ENCODE results near the gene KLF13. TPM values are rescaled to one million over a fixed set of nuclear protein-coding genes. Genes with fewer than 3 reads are reported as not detected.

Gene KLF13
- total and polyA plus RNA-seq, 2 donors (not counting 1 experiment from before 2014, with no cell fraction given) = 65.5 to 140 TPM

GRCh38 chr15:31402511-31403056, 75.9 kb downstream of the KLF13 start:
- DNase-seq = no peak
- Histone ChIP-seq H3K4me3 (ENCODE audit: control extremely low read depth in 1 of 5, extremely low read depth in 1 of 5, insufficient read depth in 1 of 5, low read depth in 2 of 5, low read length in 4 of 5) (no peak overlapping the region), H4K20me1 (ENCODE audit: control insufficient read depth, insufficient read depth, low read length, poor library complexity, severe bottlenecking) (no peaks in the 10 kb centered on the region), H2AFZ (ENCODE audit: insufficient read depth, low read depth, low read length, poor library complexity, severe bottlenecking) (no peak overlapping the region), H3K4me2 (replicated peaks; ENCODE audit: low read depth, low read length, poor library complexity, severe bottlenecking) (no peak overlapping the region), H3K27me3 (replicated peaks in 1 of 4; ENCODE audit: control extremely low read depth in 1 of 4, control insufficient read depth in 3 of 4, insufficient read depth in 4 of 4, low read length in 3 of 4) (no peaks in the 10 kb centered on the region), H3K79me2 (ENCODE audit: control insufficient read depth, insufficient read depth, low read length) (no peaks in the 10 kb centered on the region), H3K27ac (ENCODE audit: low read length in 2 of 2) (no peak overlapping the region), H3K9ac (ENCODE audit: low read length) (no peak overlapping the region), H3K4me1 (ENCODE audit: control insufficient read depth in 2 of 2, insufficient read depth in 2 of 2, low read length in 2 of 2) (peaks cover 21% of the 10 kb centered on the region in 2 donors), H3K36me3 (replicated peaks in 1 of 2; ENCODE audit: control extremely low read depth in 1 of 2, control insufficient read depth in 1 of 2, extremely low read depth in 1 of 2, insufficient read depth in 2 of 2, low read length in 1 of 2) (no peaks in the 10 kb centered on the region), H3K9me3 (ENCODE audit: control extremely low read depth in 1 of 3, control insufficient read depth in 2 of 3, insufficient read depth in 1 of 3, low read length in 2 of 3) (peaks cover 0 to 10% (median 0%) of the 10 kb centered on the region in 3 donors)
- Mint-ChIP-seq H3K9me3 (ENCODE audit: insufficient read depth) (no peaks in the 10 kb centered on the region), H3K4me3 (no peak overlapping the region), H3K27ac (no peak overlapping the region), H3K4me1 (peaks cover 19% of the 10 kb centered on the region), H3K27me3 (no peaks in the 10 kb centered on the region)
- ATAC-seq (ENCODE audit: low read depth) = no peak
- 96% methylated on average over 13 of the region's 13 CpGs for WGBS (ENCODE audit: insufficient coverage)
- intact Hi-C loops (cut with micrococcal nuclease) = no loop called here
- TF ChIP-seq EZH2 (IDR thresholded peaks at IDR 0.05; ENCODE audit: borderline replicate concordance, insufficient read depth, low read depth, low read length, poor library complexity, severe bottlenecking) = no peak
- TF ChIP-seq, protein P1, sequence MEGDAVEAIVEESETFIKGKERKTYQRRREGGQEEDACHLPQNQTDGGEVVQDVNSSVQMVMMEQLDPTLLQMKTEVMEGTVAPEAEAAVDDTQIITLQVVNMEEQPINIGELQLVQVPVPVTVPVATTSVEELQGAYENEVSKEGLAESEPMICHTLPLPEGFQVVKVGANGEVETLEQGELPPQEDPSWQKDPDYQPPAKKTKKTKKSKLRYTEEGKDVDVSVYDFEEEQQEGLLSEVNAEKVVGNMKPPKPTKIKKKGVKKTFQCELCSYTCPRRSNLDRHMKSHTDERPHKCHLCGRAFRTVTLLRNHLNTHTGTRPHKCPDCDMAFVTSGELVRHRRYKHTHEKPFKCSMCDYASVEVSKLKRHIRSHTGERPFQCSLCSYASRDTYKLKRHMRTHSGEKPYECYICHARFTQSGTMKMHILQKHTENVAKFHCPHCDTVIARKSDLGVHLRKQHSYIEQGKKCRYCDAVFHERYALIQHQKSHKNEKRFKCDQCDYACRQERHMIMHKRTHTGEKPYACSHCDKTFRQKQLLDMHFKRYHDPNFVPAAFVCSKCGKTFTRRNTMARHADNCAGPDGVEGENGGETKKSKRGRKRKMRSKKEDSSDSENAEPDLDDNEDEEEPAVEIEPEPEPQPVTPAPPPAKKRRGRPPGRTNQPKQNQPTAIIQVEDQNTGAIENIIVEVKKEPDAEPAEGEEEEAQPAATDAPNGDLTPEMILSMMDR (IDR thresholded peaks at IDR 0.05) = no peak
- POLR2A ChIA-PET = interaction anchor here (0.9 kb wide), 1 partner anchor 187 kb away, joined by 3 read pairs; no protein-coding TSS in a partner anchor
- CTCF ChIA-PET = no interaction called here

DNA sequence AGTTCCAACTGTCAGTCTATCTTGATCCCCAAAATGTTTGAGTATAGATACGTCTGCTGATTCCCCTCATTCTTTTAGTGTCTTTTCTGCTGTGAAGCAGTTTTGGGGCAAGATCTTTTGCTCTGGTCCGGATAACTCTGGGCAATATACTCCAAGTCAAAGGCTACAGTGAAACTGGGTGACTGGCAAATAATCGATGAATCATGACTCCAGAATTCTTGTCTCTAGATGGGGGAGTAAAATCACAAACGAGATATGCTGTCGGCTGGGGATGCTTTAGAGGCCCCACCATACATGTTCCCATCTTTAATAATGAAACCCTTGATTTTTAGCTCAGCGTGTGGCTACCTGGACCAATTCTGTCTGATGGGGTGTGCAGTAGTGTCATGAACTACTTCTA, 76.5 kb downstream of the KLF13 start:
- Histone ChIP-seq H4K20me1 (ENCODE audit: control insufficient read depth, insufficient read depth, low read length, poor library complexity, severe bottlenecking) (no peaks in the 10 kb centered on the region), H3K79me2 (ENCODE audit: control insufficient read depth, insufficient read depth, low read length) (no peaks in the 10 kb centered on the region), H3K4me3 (ENCODE audit: control extremely low read depth in 1 of 5, extremely low read depth in 1 of 5, insufficient read depth in 1 of 5, low read depth in 2 of 5, low read length in 4 of 5) (no peak overlapping the region), H3K27me3 (replicated peaks in 1 of 4; ENCODE audit: control extremely low read depth in 1 of 4, control insufficient read depth in 3 of 4, insufficient read depth in 4 of 4, low read length in 3 of 4) (no peaks in the 10 kb centered on the region), H2AFZ (ENCODE audit: insufficient read depth, low read depth, low read length, poor library complexity, severe bottlenecking) (no peak overlapping the region), H3K9me3 (ENCODE audit: control extremely low read depth in 1 of 3, control insufficient read depth in 2 of 3, insufficient read depth in 1 of 3, low read length in 2 of 3) (peaks cover 0 to 10% (median 0%) of the 10 kb centered on the region in 3 donors), H3K4me1 (ENCODE audit: control insufficient read depth in 2 of 2, insufficient read depth in 2 of 2, low read length in 2 of 2) (peaks cover 20 to 21% of the 10 kb centered on the region in 2 donors), H3K4me2 (replicated peaks; ENCODE audit: low read depth, low read length, poor library complexity, severe bottlenecking) (no peak overlapping the region), H3K36me3 (replicated peaks in 1 of 2; ENCODE audit: control extremely low read depth in 1 of 2, control insufficient read depth in 1 of 2, extremely low read depth in 1 of 2, insufficient read depth in 2 of 2, low read length in 1 of 2) (no peaks in the 10 kb centered on the region), H3K27ac (ENCODE audit: low read length in 2 of 2) (no peak overlapping the region), H3K9ac (ENCODE audit: low read length) (no peak overlapping the region)
- Mint-ChIP-seq H3K4me3 (no peak overlapping the region), H3K4me1 (peaks cover 19% of the 10 kb centered on the region), H3K27me3 (no peaks in the 10 kb centered on the region), H3K9me3 (ENCODE audit: insufficient read depth) (no peaks in the 10 kb centered on the region), H3K27ac (no peak overlapping the region)
- ChIA-PET CTCF (interaction anchor here (1.3 kb wide), 1 partner anchor 86 kb away, joined by 4 read pairs; no protein-coding TSS in a partner anchor), POLR2A (interaction anchor here (0.9 kb wide), 1 partner anchor 188 kb away, joined by 3 read pairs; no protein-coding TSS in a partner anchor)
- intact Hi-C loops (cut with micrococcal nuclease) = no loop called here
- DNase-seq (no peak), ATAC-seq (ENCODE audit: low read depth) (no peak)
- TF ChIP-seq EZH2 (IDR thresholded peaks at IDR 0.05; ENCODE audit: borderline replicate concordance, insufficient read depth, low read depth, low read length, poor library complexity, severe bottlenecking) = no peak
- TF ChIP-seq, protein P1 (IDR thresholded peaks at IDR 0.05) = no peak
- WGBS (ENCODE audit: insufficient coverage) = 100% methylated on average over 1 of the region's 6 CpGs

All from B cell (primary cell).